ENCODE results near the gene CCDC33. TPM values are rescaled to one million over a fixed set of nuclear protein-coding genes. Genes with fewer than 3 reads are reported as not detected.

The CCDC33 gene
- total RNA-seq, 4 donors from 2014 or later, result 1.4 to 2.8 (median 1.7) TPM

- Histone ChIP-seq H3K4me3 (no peak overlapping the region), H3K4me1 (peaks cover 0 to 15% of the 10 kb centered on the region in 2 donors), H3K27me3 (no peaks in the 10 kb centered on the region), H3K27ac (peak overlapping the region; percentile 70 to 81), H3K36me3 (no peaks in the 10 kb centered on the region), H3K9me3 (no peaks in the 10 kb centered on the region)
- no peak for TF ChIP-seq CTCF (IDR thresholded peaks at IDR 0.05)
- TF ChIP-seq POLR2A (IDR thresholded peaks at IDR 0.05), result no peak
- peak; percentile 84 to 87 for DNase-seq
- intact Hi-C loops (cut with DNase I; ENCODE audit: low total_unique reads), result no loop called here
Measured at GRCh38 chr15:74317820-74318375, 81.8 kb downstream of the CCDC33 start.

- peaks cover 0 to 15% of the 10 kb centered on the region in 2 donors for H3K4me1 ChIP-seq
- no peaks in the 10 kb centered on the region for H3K27me3 ChIP-seq
- peak; percentile 31 to 36 for DNase-seq
- no peak overlapping the region for H3K4me3 ChIP-seq
- no peaks in the 10 kb centered on the region for H3K36me3 ChIP-seq
- intact Hi-C loops (cut with DNase I; ENCODE audit: low total_unique reads), result no loop called here
- no peaks in the 10 kb centered on the region for H3K9me3 ChIP-seq
- TF ChIP-seq CTCF (IDR thresholded peaks at IDR 0.05) (no peak), POLR2A (IDR thresholded peaks at IDR 0.05) (no peak)
- peak overlapping the region; percentile 68 to 81 for H3K27ac ChIP-seq
Measured at GRCh38 chr15:74318376-74319137, 82.4 kb downstream of the CCDC33 start.

DNA sequence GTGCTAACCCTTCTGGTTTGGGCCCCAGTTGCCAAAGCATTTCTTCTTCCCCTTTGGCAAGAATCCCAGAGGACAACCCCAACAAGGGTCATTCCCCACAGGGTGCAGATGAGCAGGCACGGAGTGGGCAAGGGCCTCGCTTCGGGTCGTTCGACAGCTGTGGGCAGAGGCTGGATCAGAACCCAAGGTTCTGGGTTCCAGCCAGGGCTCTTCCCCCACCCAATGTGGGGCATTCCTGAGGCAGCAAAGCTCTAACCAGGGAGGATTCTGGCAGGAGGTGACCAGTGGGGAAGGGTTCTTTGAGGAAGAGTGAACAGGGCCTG lies 83.0 kb downstream of the CCDC33 start:
- peak overlapping the region; percentile 68 to 81 for H3K27ac ChIP-seq
- intact Hi-C loops (cut with DNase I; ENCODE audit: low total_unique reads), result no loop called here
- H3K9me3 ChIP-seq, result no peaks in the 10 kb centered on the region
- no peak overlapping the region for H3K4me3 ChIP-seq
- peaks cover 0 to 15% of the 10 kb centered on the region in 2 donors for H3K4me1 ChIP-seq
- no peak for TF ChIP-seq POLR2A (IDR thresholded peaks at IDR 0.05)
- no peak for TF ChIP-seq CTCF (IDR thresholded peaks at IDR 0.05)
- no peak for DNase-seq
- no peaks in the 10 kb centered on the region for H3K36me3 ChIP-seq
- H3K27me3 ChIP-seq, result no peaks in the 10 kb centered on the region

GRCh38 chr15:74319596-74320351 lies 83.6 kb downstream of the CCDC33 start:
- no peaks in the 10 kb centered on the region for H3K9me3 ChIP-seq
- peaks cover 0 to 15% of the 10 kb centered on the region in 2 donors for H3K4me1 ChIP-seq
- DNase-seq, result no peak
- intact Hi-C loops (cut with DNase I; ENCODE audit: low total_unique reads), result loop anchor here (5.0 kb wide), 1 partner anchor 192 kb away; no protein-coding TSS in a partner anchor
- H3K36me3 ChIP-seq, result no peaks in the 10 kb centered on the region
- H3K27me3 ChIP-seq, result no peaks in the 10 kb centered on the region
- TF ChIP-seq CTCF (IDR thresholded peaks at IDR 0.05) (no peak), POLR2A (IDR thresholded peaks at IDR 0.05) (no peak)
- H3K4me3 ChIP-seq, result no peak overlapping the region
- H3K27ac ChIP-seq, result peak overlapping the region; percentile 68 to 81

Measured in uterus (tissue), 4 donors.